HL-60/S4 treated with phorbol 12-myristate 13-acetate at 8.2 ng/mL for 4 days and 3 days (cell line): ENCODE data around the gene SLC9A8.
"Not testable (repeated sequence)": the region's sequence is repeated elsewhere in the genome, so short reads cannot be mapped to it uniquely, and the experiment has no call there.

Source experiments
- in situ Hi-C: fragments of 300-500 bp; cut with MboI; formaldehyde crosslinking; loops from 2 replicates; pipeline ENCODE4 v1.15.0; 2022; ENCODE audit warnings: low sequenced_read_pairs

The SLC9A8 gene

GRCh38 chr20:49846206-49846807, 33.7 kb downstream of the SLC9A8 start:
- in situ Hi-C loops = no loop called here

- in situ Hi-C loops = loop anchor here (10.0 kb wide), 1 partner anchor 236 kb away; no protein-coding TSS in a partner anchor
Observed at GRCh38 chr20:49850463-49851230, 38.0 kb downstream of the SLC9A8 start.

GRCh38 chr20:49851231-49851705, 38.6 kb downstream of the SLC9A8 start:
- in situ Hi-C loops = loop anchor here (10.0 kb wide), 1 partner anchor 236 kb away; no protein-coding TSS in a partner anchor

- in situ Hi-C loops = loop anchor here (10.0 kb wide), 1 partner anchor 237 kb away; no protein-coding TSS in a partner anchor
Observed at GRCh38 chr20:49851991-49852390, 39.4 kb downstream of the SLC9A8 start.

GRCh38 chr20:49852522-49853080, 40.0 kb downstream of the SLC9A8 start:
- in situ Hi-C loops = loop anchor here (10.0 kb wide), 1 partner anchor 238 kb away; no protein-coding TSS in a partner anchor

- in situ Hi-C loops = loop anchor here (10.0 kb wide), 1 partner anchor 239 kb away; no protein-coding TSS in a partner anchor
Observed at GRCh38 chr20:49853640-49854039, 41.0 kb downstream of the SLC9A8 start.

GRCh38 chr20:49854190-49854875, 41.7 kb downstream of the SLC9A8 start:
- in situ Hi-C loops = loop anchor here (10.0 kb wide), 1 partner anchor 240 kb away; no protein-coding TSS in a partner anchor

GRCh38 chr20:49856904-49857303, 44.3 kb downstream of the SLC9A8 start:
- in situ Hi-C loops = loop anchor here (10.0 kb wide), 1 partner anchor 242 kb away; no protein-coding TSS in a partner anchor

GRCh38 chr20:49858076-49858585, 45.5 kb downstream of the SLC9A8 start:
- in situ Hi-C loops = loop anchor here (10.0 kb wide), 1 partner anchor 243 kb away; no protein-coding TSS in a partner anchor

- in situ Hi-C loops = loop anchor here (10.0 kb wide), 1 partner anchor 244 kb away; no protein-coding TSS in a partner anchor
Observed at GRCh38 chr20:49859011-49859410, 46.4 kb downstream of the SLC9A8 start.

- in situ Hi-C loops = loop anchor here (10.0 kb wide), 1 partner anchor 245 kb away; no protein-coding TSS in a partner anchor
Observed at GRCh38 chr20:49859807-49860206, 47.2 kb downstream of the SLC9A8 start.

- in situ Hi-C loops = not testable (repeated sequence)
Observed at GRCh38 chr20:49861232-49861631, 48.6 kb downstream of the SLC9A8 start.

GRCh38 chr20:49862607-49863200, 50.1 kb downstream of the SLC9A8 start:
- in situ Hi-C loops = no loop called here

GRCh38 chr20:49863666-49864065, 51.0 kb downstream of the SLC9A8 start:
- in situ Hi-C loops = no loop called here

GRCh38 chr20:49865559-49865958, 52.9 kb downstream of the SLC9A8 start:
- in situ Hi-C loops = no loop called here

GRCh38 chr20:49866051-49866450, 53.4 kb downstream of the SLC9A8 start:
- in situ Hi-C loops = no loop called here

GRCh38 chr20:49867453-49868215, 55.0 kb downstream of the SLC9A8 start:
- in situ Hi-C loops = no loop called here

GRCh38 chr20:49868538-49868937, 55.9 kb downstream of the SLC9A8 start:
- in situ Hi-C loops = no loop called here

GRCh38 chr20:49868964-49869363, 56.3 kb downstream of the SLC9A8 start:
- in situ Hi-C loops = no loop called here
